Activated naive CD8-positive, alpha-beta T cell treated with anti-CD3 and anti-CD28 coated beads, Interleukin-2, amount 50 U/mL, for 24 hours (primary cell): Measurements from ENCODE around the gene THSD7B.

Experiments used
- ATAC-seq: fragments of 150-1000 bp; cut with Tn5 transposase; one replicate; pipeline ENCODE4 v1.10.0; 2021
- DNase-seq: peaks from one replicate; pipeline ENCODE4 v3.0.0; 2021
- H3K27ac Mint-ChIP-seq: one replicate; pipeline ENCODE4 v1.8.0; 2021; ENCODE audit warnings: mild to moderate bottlenecking, mixed read lengths
- H3K27me3 Mint-ChIP-seq: one replicate; pipeline ENCODE4 v1.8.0; 2021; ENCODE audit warnings: mixed read lengths
- H3K36me3 Mint-ChIP-seq: one replicate; pipeline ENCODE4 v1.8.0; 2021; ENCODE audit warnings: low read depth, mixed read lengths
- H3K4me1 Mint-ChIP-seq: one replicate; pipeline ENCODE4 v1.8.0; 2021; ENCODE audit warnings: mixed read lengths
- H3K4me3 Mint-ChIP-seq: one replicate; pipeline ENCODE4 v1.8.0; 2021; ENCODE audit warnings: mild to moderate bottlenecking, moderate library complexity, mixed read lengths
- H3K9me3 Mint-ChIP-seq: one replicate; pipeline ENCODE4 v1.8.0; 2021; ENCODE audit warnings: mixed read lengths

Gene THSD7B

GRCh38 chr2:137724912-137725311, 959.6 kb downstream of the THSD7B start:
- Mint-ChIP-seq H3K9me3 (peaks cover 5% of the 10 kb centered on the region), H3K4me3 (no peak overlapping the region), H3K27me3 (no peaks in the 10 kb centered on the region), H3K4me1 (no peaks in the 10 kb centered on the region), H3K36me3 (no peaks in the 10 kb centered on the region), H3K27ac (no peak overlapping the region)
- no peak for DNase-seq
- no peak for ATAC-seq
